Suppressor macrophage treated with lipopolysaccharide for 4 hours (primary cell): ENCODE measurements around the gene ITGB2.

Experiments used
- DNase-seq: peaks from one replicate; pipeline ENCODE4 v3.0.0-alpha.2; 2020

The ITGB2 gene

GRCh38 chr21:44844256-44844655, 76.4 kb downstream of the ITGB2 start:
- DNase-seq, result no peak

GRCh38 chr21:44842721-44843445, 77.8 kb downstream of the ITGB2 start:
- no peak for DNase-seq

GRCh38 chr21:44842087-44842486, 78.6 kb downstream of the ITGB2 start:
- DNase-seq, result no peak

- no peak for DNase-seq
These were observed 79.9 kb downstream of the ITGB2 start for GRCh38 chr21:44840771-44841170.

- no peak for DNase-seq
These were observed 81.7 kb downstream of the ITGB2 start for GRCh38 chr21:44838951-44839350.

GRCh38 chr21:44838039-44838895, 82.4 kb downstream of the ITGB2 start:
- DNase-seq, result no peak

- DNase-seq, result no peak
These were observed 83.2 kb downstream of the ITGB2 start for GRCh38 chr21:44837537-44837936.

GRCh38 chr21:44836666-44837471, 83.8 kb downstream of the ITGB2 start:
- DNase-seq, result peak; percentile 19

GRCh38 chr21:44836349-44836665, 84.4 kb downstream of the ITGB2 start:
- no peak for DNase-seq
